T-helper 17 cell (primary cell): ENCODE results near the gene PEX11B. TPM values are rescaled to one million over a fixed set of nuclear protein-coding genes. Genes with fewer than 3 reads are reported as not detected.
A peak's percentile ranks its signal among the peaks of the same experiment; 100 is the strongest.

Source experiments
- ATAC-seq: fragments of 150-1000 bp; cut with Tn5 transposase; 2 replicates; pipeline ENCODE4 v1.10.0; 2021; ENCODE audit warnings: mild to moderate bottlenecking, moderate library complexity
- DNase-seq, 3 donors: peaks; one replicate each; pipeline versions ENCODE4 v3.0.0 to v3.0.0-alpha.2; 2020 to 2021
- H3K9me3 ChIP-seq: one replicate; pipeline ENCODE4 v1.7.0; 2013; ENCODE audit warnings: low read length, mild to moderate bottlenecking; ENCODE audit not compliant: control insufficient read depth, poor library complexity, severe bottlenecking
- H3K27ac Mint-ChIP-seq: one replicate; pipeline ENCODE4 v1.8.0; 2022; ENCODE audit warnings: mild to moderate bottlenecking, moderate library complexity, mixed read lengths
- H3K27me3 Mint-ChIP-seq: one replicate; pipeline ENCODE4 v1.8.0; 2022; ENCODE audit warnings: mixed read lengths
- H3K36me3 Mint-ChIP-seq: one replicate; pipeline ENCODE4 v1.8.0; 2022; ENCODE audit warnings: low read depth, mixed read lengths
- H3K4me1 Mint-ChIP-seq: one replicate; pipeline ENCODE4 v1.8.0; 2022; ENCODE audit warnings: mild to moderate bottlenecking, mixed read lengths
- H3K4me3 Mint-ChIP-seq: one replicate; pipeline ENCODE4 v1.8.0; 2022; ENCODE audit warnings: mild to moderate bottlenecking, moderate library complexity, mixed read lengths
- total RNA-seq, 4 donors: library from RNA in 2 of 4; stranded (reverse) in 2 of 4; gene quantifications; one replicate each; pipeline ENCODE4 v1.2.3 and lab custom pipeline; 2022 to 2026

PEX11B gene
- total RNA-seq, 2 donors from 2014 or later, result 15.7 TPM

GRCh38 chr1:145959333-145959732, 40.8 kb upstream of the PEX11B start:
- H3K27ac Mint-ChIP-seq, result peak overlapping the region; percentile 90
- DNase-seq, result no peak
- H3K36me3 Mint-ChIP-seq, result peaks cover 6% of the 10 kb centered on the region
- ATAC-seq, result no peak
- H3K4me1 Mint-ChIP-seq, result peaks cover 75% of the 10 kb centered on the region
- peak overlapping the region; percentile 98 for H3K4me3 Mint-ChIP-seq
- H3K27me3 Mint-ChIP-seq, result no peaks in the 10 kb centered on the region
- H3K9me3 ChIP-seq, result no peaks in the 10 kb centered on the region

GRCh38 chr1:145958734-145959133, 40.2 kb upstream of the PEX11B start:
- ATAC-seq (no peak), DNase-seq (no peak)
- H3K9me3 ChIP-seq, result no peaks in the 10 kb centered on the region
- peaks cover 6% of the 10 kb centered on the region for H3K36me3 Mint-ChIP-seq
- peak overlapping the region; percentile 98 for H3K27ac Mint-ChIP-seq
- peaks cover 74% of the 10 kb centered on the region for H3K4me1 Mint-ChIP-seq
- no peaks in the 10 kb centered on the region for H3K27me3 Mint-ChIP-seq
- no peak overlapping the region for H3K4me3 Mint-ChIP-seq

- H3K4me1 Mint-ChIP-seq, result peaks cover 70% of the 10 kb centered on the region
These were observed 39.2 kb upstream of the PEX11B start, which contains the start of gene LIX1L for GRCh38 chr1:145957443-145958319. Gene LIX1L, minus strand, starts transcription at chr1:145958017. Its CDS starts 90 bp downstream, at chr1:145957927.

GRCh38 chr1:145956781-145957442, 38.4 kb upstream of the PEX11B start:
- Mint-ChIP-seq H3K36me3 (peaks cover 6% of the 10 kb centered on the region), H3K4me3 (peak overlapping the region; percentile 99), H3K27ac (peak overlapping the region; percentile 98), H3K27me3 (no peaks in the 10 kb centered on the region), H3K4me1 (peaks cover 67% of the 10 kb centered on the region)
- ATAC-seq, result no peak
- no peaks in the 10 kb centered on the region for H3K9me3 ChIP-seq
- no peak for DNase-seq

More at GRCh38 chr1:145957443-145958319, 39.2 kb upstream of the PEX11B start, which contains the start of gene LIX1L:
- DNase-seq, result peak; percentile 88 to 92 (median 88)
- Mint-ChIP-seq H3K27me3 (no peaks in the 10 kb centered on the region), H3K36me3 (peaks cover 6% of the 10 kb centered on the region), H3K4me3 (peak within 1 kb of the TSS; percentile 99), H3K27ac (peak within 1 kb of the TSS; percentile 98)
- no peaks in the 10 kb centered on the region for H3K9me3 ChIP-seq
- ATAC-seq, result peak; percentile 91

GRCh38 chr1:145956361-145956760, 37.8 kb upstream of the PEX11B start:
- ATAC-seq (no peak), DNase-seq (no peak)
- peak overlapping the region; percentile 98 for H3K27ac Mint-ChIP-seq
- H3K4me1 Mint-ChIP-seq, result peaks cover 66% of the 10 kb centered on the region
- peaks cover 6% of the 10 kb centered on the region for H3K36me3 Mint-ChIP-seq
- no peaks in the 10 kb centered on the region for H3K9me3 ChIP-seq
- H3K4me3 Mint-ChIP-seq, result peak overlapping the region; percentile 99
- no peaks in the 10 kb centered on the region for H3K27me3 Mint-ChIP-seq

GRCh38 chr1:145955436-145955835, 36.9 kb upstream of the PEX11B start:
- Mint-ChIP-seq H3K27ac (peak overlapping the region; percentile 98), H3K4me3 (peak overlapping the region; percentile 67), H3K36me3 (peaks cover 6% of the 10 kb centered on the region), H3K4me1 (peaks cover 73% of the 10 kb centered on the region), H3K27me3 (no peaks in the 10 kb centered on the region)
- no peaks in the 10 kb centered on the region for H3K9me3 ChIP-seq
- ATAC-seq (no peak), DNase-seq (no peak)

- Mint-ChIP-seq H3K4me3 (peak overlapping the region; percentile 67), H3K36me3 (peaks cover 8% of the 10 kb centered on the region)
- no peak for ATAC-seq
These were observed 35.3 kb upstream of the PEX11B start for GRCh38 chr1:145953861-145954260.

GRCh38 chr1:145952903-145953302, 34.4 kb upstream of the PEX11B start:
- ATAC-seq, result no peak
- H3K9me3 ChIP-seq, result no peaks in the 10 kb centered on the region
- Mint-ChIP-seq H3K27me3 (no peaks in the 10 kb centered on the region), H3K4me3 (no peak overlapping the region), H3K36me3 (peaks cover 8% of the 10 kb centered on the region), H3K27ac (peak overlapping the region; percentile 19), H3K4me1 (peaks cover 68% of the 10 kb centered on the region)
- no peak for DNase-seq

More at GRCh38 chr1:145953861-145954260, 35.3 kb upstream of the PEX11B start:
- no peaks in the 10 kb centered on the region for H3K27me3 Mint-ChIP-seq
- peaks cover 73% of the 10 kb centered on the region for H3K4me1 Mint-ChIP-seq
- DNase-seq, result no peak
- H3K9me3 ChIP-seq, result no peaks in the 10 kb centered on the region
- no peak overlapping the region for H3K27ac Mint-ChIP-seq

- ATAC-seq, result no peak
These were observed 33.0 kb upstream of the PEX11B start for GRCh38 chr1:145951526-145951925.

GRCh38 chr1:145949219-145949618, 30.7 kb upstream of the PEX11B start:
- DNase-seq, result no peak
- peak overlapping the region; percentile 82 for H3K27ac Mint-ChIP-seq
- no peak overlapping the region for H3K4me3 Mint-ChIP-seq
- no peak for ATAC-seq
- peaks cover 2% of the 10 kb centered on the region for H3K36me3 Mint-ChIP-seq
- H3K27me3 Mint-ChIP-seq, result no peaks in the 10 kb centered on the region
- no peaks in the 10 kb centered on the region for H3K9me3 ChIP-seq
- peaks cover 51% of the 10 kb centered on the region for H3K4me1 Mint-ChIP-seq

More at GRCh38 chr1:145951526-145951925, 33.0 kb upstream of the PEX11B start:
- H3K4me3 Mint-ChIP-seq, result no peak overlapping the region
- no peaks in the 10 kb centered on the region for H3K27me3 Mint-ChIP-seq
- H3K9me3 ChIP-seq, result no peaks in the 10 kb centered on the region
- peaks cover 4% of the 10 kb centered on the region for H3K36me3 Mint-ChIP-seq
- no peak for DNase-seq
- no peak overlapping the region for H3K27ac Mint-ChIP-seq
- peaks cover 62% of the 10 kb centered on the region for H3K4me1 Mint-ChIP-seq

GRCh38 chr1:145947551-145947950, 29.0 kb upstream of the PEX11B start:
- no peaks in the 10 kb centered on the region for H3K9me3 ChIP-seq
- DNase-seq (no peak), ATAC-seq (no peak)
- no peaks in the 10 kb centered on the region for H3K27me3 Mint-ChIP-seq
- no peak overlapping the region for H3K4me3 Mint-ChIP-seq
- peak overlapping the region; percentile 49 for H3K27ac Mint-ChIP-seq
- H3K4me1 Mint-ChIP-seq, result peaks cover 43% of the 10 kb centered on the region
- peaks cover 2% of the 10 kb centered on the region for H3K36me3 Mint-ChIP-seq

GRCh38 chr1:145946477-145946986, 28.0 kb upstream of the PEX11B start:
- Mint-ChIP-seq H3K27ac (peak overlapping the region; percentile 49), H3K36me3 (peaks cover 5% of the 10 kb centered on the region), H3K4me1 (peaks cover 38% of the 10 kb centered on the region), H3K4me3 (no peak overlapping the region), H3K27me3 (no peaks in the 10 kb centered on the region)
- ATAC-seq, result no peak
- DNase-seq, result no peak
- H3K9me3 ChIP-seq, result no peaks in the 10 kb centered on the region

- ATAC-seq (no peak), DNase-seq (no peak)
- Mint-ChIP-seq H3K27me3 (no peaks in the 10 kb centered on the region), H3K27ac (peak overlapping the region; percentile 88), H3K36me3 (peaks cover 5% of the 10 kb centered on the region), H3K4me1 (peaks cover 22% of the 10 kb centered on the region), H3K4me3 (no peak overlapping the region)
- no peaks in the 10 kb centered on the region for H3K9me3 ChIP-seq
These were observed 26.0 kb upstream of the PEX11B start for GRCh38 chr1:145944532-145944931.
